Sigmoid colon (tissue), 4 donors: ENCODE results near the gene CCSAP.

Experiments used
- EP300 ChIP-seq, 4 donors: sonication (generic); formaldehyde crosslinking; IDR thresholded peaks; one replicate each; pipeline ENCODE4 v1.6.1; 2017; ENCODE audit warnings: antibody characterized with exemption in 4 of 4
- POLR2A ChIP-seq, 2 donors: fragments of 450-650 bp; IDR thresholded peaks; one replicate each; pipeline ENCODE4 v1.6.1; 2016; ENCODE audit warnings: antibody characterized with exemption in 2 of 2, mild to moderate bottlenecking in 2 of 2, moderate library complexity in 2 of 2
- TF ChIP-seq, protein P1 (sequence below), 4 experiments: fragments of 450-650 bp in 3 of 4; fragments of 200-600 bp in 1 of 4; IDR thresholded peaks; one replicate each; pipeline ENCODE4 v1.5.1; 2016 to 2019; ENCODE audit warnings: antibody characterized with exemption in 4 of 4, mild to moderate bottlenecking in 3 of 4, moderate library complexity in 2 of 4

DNA sequence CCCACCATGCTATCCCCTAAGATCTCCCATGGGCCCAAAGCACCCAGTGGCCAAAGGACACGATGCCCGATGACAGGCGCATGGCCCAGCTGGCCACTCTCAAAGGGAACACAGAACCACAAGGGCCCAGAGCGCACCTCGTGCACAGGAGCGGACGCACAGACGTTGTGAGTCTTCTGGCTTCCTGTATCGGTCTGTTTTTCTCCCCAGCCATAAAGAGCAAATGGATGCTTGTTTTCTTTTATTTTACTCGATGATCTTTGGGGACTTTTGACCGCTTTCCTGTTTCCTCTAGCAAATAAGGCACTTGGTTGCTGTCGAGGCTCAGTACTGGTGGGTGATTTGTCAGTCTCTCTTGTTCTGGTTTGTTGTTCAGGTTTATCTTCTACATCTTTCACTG is 16.2 kb downstream of the CCSAP start:
- TF ChIP-seq EP300 (IDR thresholded peaks at IDR 0.05), result no peak
- no peak for TF ChIP-seq POLR2A (IDR thresholded peaks at IDR 0.05)
- TF ChIP-seq, protein P1, sequence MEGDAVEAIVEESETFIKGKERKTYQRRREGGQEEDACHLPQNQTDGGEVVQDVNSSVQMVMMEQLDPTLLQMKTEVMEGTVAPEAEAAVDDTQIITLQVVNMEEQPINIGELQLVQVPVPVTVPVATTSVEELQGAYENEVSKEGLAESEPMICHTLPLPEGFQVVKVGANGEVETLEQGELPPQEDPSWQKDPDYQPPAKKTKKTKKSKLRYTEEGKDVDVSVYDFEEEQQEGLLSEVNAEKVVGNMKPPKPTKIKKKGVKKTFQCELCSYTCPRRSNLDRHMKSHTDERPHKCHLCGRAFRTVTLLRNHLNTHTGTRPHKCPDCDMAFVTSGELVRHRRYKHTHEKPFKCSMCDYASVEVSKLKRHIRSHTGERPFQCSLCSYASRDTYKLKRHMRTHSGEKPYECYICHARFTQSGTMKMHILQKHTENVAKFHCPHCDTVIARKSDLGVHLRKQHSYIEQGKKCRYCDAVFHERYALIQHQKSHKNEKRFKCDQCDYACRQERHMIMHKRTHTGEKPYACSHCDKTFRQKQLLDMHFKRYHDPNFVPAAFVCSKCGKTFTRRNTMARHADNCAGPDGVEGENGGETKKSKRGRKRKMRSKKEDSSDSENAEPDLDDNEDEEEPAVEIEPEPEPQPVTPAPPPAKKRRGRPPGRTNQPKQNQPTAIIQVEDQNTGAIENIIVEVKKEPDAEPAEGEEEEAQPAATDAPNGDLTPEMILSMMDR (IDR thresholded peaks at IDR 0.05), result no peak
